Upper lobe of right lung (tissue), 1 donor: ENCODE measurements around the gene RBMY1F. TPM values are rescaled to one million over a fixed set of nuclear protein-coding genes. Genes with fewer than 3 reads are reported as not detected.
"Not testable (repeated sequence)": the region's sequence is repeated elsewhere in the genome, so short reads cannot be mapped to it uniquely, and the experiment has no call there.

ENCODE experiments used
- ATAC-seq: fragments of 200-7000 bp; cut with Tn5 transposase; one replicate; pipeline ENCODE4 v1.9.1; 2020; ENCODE audit warnings: mild to moderate bottlenecking, moderate library complexity
- DNase-seq: peaks from one replicate; pipeline ENCODE4 v3.0.0-alpha.2; 2020
- H3K27ac ChIP-seq: fragments of 200-600 bp; one replicate; pipeline ENCODE4 v1.8.0; 2022
- H3K27me3 ChIP-seq: fragments of 200-600 bp; one replicate; pipeline ENCODE4 v1.8.0; 2022; ENCODE audit warnings: mild to moderate bottlenecking
- H3K36me3 ChIP-seq: fragments of 200-600 bp; one replicate; pipeline ENCODE4 v1.8.0; 2022
- H3K4me1 ChIP-seq: fragments of 200-600 bp; one replicate; pipeline ENCODE4 v1.8.0; 2022
- H3K4me3 ChIP-seq: fragments of 200-600 bp; one replicate; pipeline ENCODE4 v1.8.0; 2022; ENCODE audit warnings: mild to moderate bottlenecking
- H3K9me3 ChIP-seq: fragments of 200-600 bp; one replicate; pipeline ENCODE4 v1.8.0; 2022
- intact Hi-C: fragments of 100-400 bp; cut with DNase I; formaldehyde crosslinking; loops from one replicate; pipeline ENCODE4 v1.11.0; 2022
- long read RNA-seq: library from polyadenylated mRNA; unstranded; transcript quantifications from one replicate; pipeline ENCODE4 v2.0.0, GENCODE V29; 2021
- total RNA-seq: library from RNA; stranded (reverse); fragmentation: NEBNext Ultra II Directional; extraction: Animal tissue kit (Norgen Biotek cat#: 25700); gene quantifications from one replicate; pipeline ENCODE4 v1.2.1, GENCODE V29; 2021
- donor health status: DM: no; HTN: yes; CAD: no; lungs with severe emphysema.

The RBMY1F gene
- total RNA-seq, result not detected
- long read RNA-seq, result 0 reads

- H3K4me1 ChIP-seq, H3K27me3 ChIP-seq, intact Hi-C loops, H3K4me3 ChIP-seq, H3K9me3 ChIP-seq, ATAC-seq, DNase-seq, H3K27ac ChIP-seq, H3K36me3 ChIP-seq: not testable (repeated sequence)
Observed at GRCh38 chrY:22182823-22183222, at the start of gene RBMY1F. Gene RBMY1F (minus strand): TSS chrY:22182923. CDS start chrY:22180969, 1,954 bp downstream.

- H3K27ac ChIP-seq, H3K36me3 ChIP-seq, H3K4me3 ChIP-seq, intact Hi-C loops, ATAC-seq, DNase-seq, H3K27me3 ChIP-seq, H3K4me1 ChIP-seq, H3K9me3 ChIP-seq: not testable (repeated sequence)
Observed at GRCh38 chrY:22151144-22151543, 31.6 kb downstream of the RBMY1F start.

DNA sequence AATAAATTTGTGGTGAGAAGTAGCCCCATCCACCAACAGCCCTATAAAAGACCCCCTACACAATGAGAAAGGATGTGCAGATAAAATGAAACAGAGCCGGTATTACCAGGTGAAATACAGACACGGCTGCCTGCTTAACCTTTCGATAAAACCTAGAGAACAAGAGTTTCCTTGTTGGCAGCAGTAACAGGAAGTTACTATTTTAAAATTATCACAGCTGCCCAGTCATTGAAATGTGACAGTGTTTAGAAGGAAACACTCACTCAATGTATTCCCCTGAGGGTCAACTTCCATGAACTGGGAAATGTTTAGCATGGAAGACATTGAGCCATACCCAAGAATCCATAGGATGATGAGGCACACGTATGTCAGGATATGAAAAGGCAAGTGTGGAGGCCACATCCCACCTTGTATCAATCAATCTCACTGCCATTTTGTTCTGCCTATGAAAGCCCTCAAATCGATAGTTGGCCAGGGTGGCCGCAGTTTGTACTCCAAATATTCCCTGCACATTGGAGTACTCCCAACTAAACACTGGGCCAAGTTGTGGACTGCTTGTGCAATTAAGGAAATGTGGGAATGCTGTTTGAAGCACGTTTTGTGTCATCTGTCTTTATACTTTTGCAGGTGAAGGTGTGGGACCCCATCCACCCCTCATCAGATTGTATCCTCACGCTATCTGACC lies 41.6 kb downstream of the RBMY1F start:
- H3K27ac ChIP-seq, H3K4me1 ChIP-seq, H3K4me3 ChIP-seq, intact Hi-C loops, DNase-seq, H3K27me3 ChIP-seq, H3K36me3 ChIP-seq, H3K9me3 ChIP-seq: not testable (repeated sequence)
- peak; percentile 30 for ATAC-seq

- DNase-seq, H3K4me1 ChIP-seq, intact Hi-C loops: not testable (repeated sequence)
Observed at GRCh38 chrY:22134719-22135118, 48.0 kb downstream of the RBMY1F start.

GRCh38 chrY:22130494-22130893 lies 52.2 kb downstream of the RBMY1F start:
- DNase-seq, H3K27me3 ChIP-seq, H3K4me1 ChIP-seq, H3K36me3 ChIP-seq, H3K27ac ChIP-seq, ATAC-seq, H3K4me3 ChIP-seq, H3K9me3 ChIP-seq, intact Hi-C loops: not testable (repeated sequence)

More at GRCh38 chrY:22134719-22135118, 48.0 kb downstream of the RBMY1F start:
- not testable (repeated sequence) for H3K27ac ChIP-seq, ATAC-seq, H3K4me3 ChIP-seq, H3K27me3 ChIP-seq, H3K36me3 ChIP-seq, H3K9me3 ChIP-seq

Other genes with a start within 250 kb of the RBMY1F start
- 0.69 TPM for gene RBMY1J, start 220.5 kb upstream of the RBMY1F start, total RNA-seq